GM12891 (cell line): ENCODE results near the gene TAOK1.

ENCODE experiments used
- PAX5 ChIP-seq: IDR thresholded peaks from 2 replicates; pipeline ENCODE4 v1.6.1; 2011; ENCODE audit warnings: low read length, moderate library complexity, mild to moderate bottlenecking; ENCODE audit not compliant: insufficient read depth, severe bottlenecking
- POLR2A ChIP-seq: IDR thresholded peaks from 2 replicates; pipeline ENCODE4 v1.6.1; 2011; ENCODE audit warnings: low read depth, low read length, control low read depth
- POLR2AphosphoS5 ChIP-seq: IDR thresholded peaks from 2 replicates; pipeline ENCODE4 v1.6.1; 2011; ENCODE audit warnings: low read depth, low read length, control low read depth
- SPI1 ChIP-seq: IDR thresholded peaks from 2 replicates; pipeline ENCODE4 v1.6.1; 2011; ENCODE audit warnings: low read depth, low read length, control low read depth
- TAF1 ChIP-seq: IDR thresholded peaks from 2 replicates; pipeline ENCODE4 v1.6.1; 2011; ENCODE audit warnings: low read depth, low read length, control low read depth

- TF ChIP-seq POLR2AphosphoS5: no peak
- no peak for TF ChIP-seq TAF1
- TF ChIP-seq POLR2A: no peak
- no peak for TF ChIP-seq SPI1
- TF ChIP-seq PAX5: no peak
These were observed 185.5 kb downstream of the TAOK1 start for GRCh38 chr17:29575511-29576213.
